Smooth muscle cell (in vitro differentiated cells): Measurements from ENCODE around the gene CA5B. TPM values are rescaled to one million over a fixed set of nuclear protein-coding genes. Genes with fewer than 3 reads are reported as not detected.
"Not testable (repeated sequence)": the region's sequence is repeated elsewhere in the genome, so short reads cannot be mapped to it uniquely, and the experiment has no call there.

Experiments used
- DNase-seq: peaks from one replicate; lab custom pipeline; 2025; ENCODE audit not compliant: unreplicated experiment; lab: John Stamatoyannopoulos, UW
- H2AFZ ChIP-seq: fragments of 200-600 bp; sonication (generic); 2 replicates; pipeline ENCODE4 v1.6.0; 2016; ENCODE audit warnings: antibody characterized with exemption, low read depth, mild to moderate bottlenecking
- H3F3A ChIP-seq: fragments of 200-600 bp; sonication (generic); 2 replicates; pipeline ENCODE4 v1.6.0; 2017; ENCODE audit warnings: antibody characterized with exemption, low read depth
- H3K27ac ChIP-seq: fragments of 200-600 bp; sonication (generic); 2 replicates; pipeline ENCODE4 v1.5.1; 2016; ENCODE audit warnings: low read depth, mild to moderate bottlenecking
- H3K27me3 ChIP-seq: fragments of 200-600 bp; sonication (generic); 2 replicates; pipeline ENCODE4 v1.6.1; 2016; ENCODE audit warnings: low read depth, mild to moderate bottlenecking
- H3K36me3 ChIP-seq: fragments of 200-600 bp; sonication (generic); 2 replicates; pipeline ENCODE4 v1.5.1; 2016; ENCODE audit warnings: low read depth
- H3K4me1 ChIP-seq: fragments of 200-600 bp; sonication (generic); 2 replicates; pipeline ENCODE4 v1.5.1; 2016; ENCODE audit warnings: low read depth
- H3K4me2 ChIP-seq: fragments of 200-600 bp; sonication (generic); 2 replicates; pipeline ENCODE4 v1.6.0; 2016; ENCODE audit warnings: mild to moderate bottlenecking
- H3K4me3 ChIP-seq: fragments of 200-600 bp; sonication (generic); 2 replicates; pipeline ENCODE4 v1.5.1; 2016; ENCODE audit warnings: mild to moderate bottlenecking
- H3K79me2 ChIP-seq: fragments of 200-600 bp; sonication (generic); 2 replicates; pipeline ENCODE4 v1.6.0; 2016; ENCODE audit warnings: low read depth, mild to moderate bottlenecking
- H3K9ac ChIP-seq: fragments of 200-600 bp; sonication (generic); 2 replicates; pipeline ENCODE4 v1.6.0; 2016; ENCODE audit warnings: low read depth
- H3K9me3 ChIP-seq: fragments of 200-600 bp; sonication (generic); replicated peaks from 2 replicates; pipeline ENCODE4 v1.5.1; 2016; ENCODE audit warnings: low read depth
- H4K20me1 ChIP-seq: fragments of 200-600 bp; sonication (generic); 2 replicates; pipeline ENCODE4 v1.6.0; 2016; ENCODE audit warnings: low read depth
- WGBS: methylation state at CpG from one replicate; pipeline ENCODE4 v1.1.7; 2016; ENCODE audit warnings: low lambda C conversion rate; 5-methylcytosine and 5-hydroxymethylcytosine counted together
- polyA plus RNA-seq: library from polyadenylated mRNA; unstranded; fragments of >200 nt; fragmentation: Nextera tagmentation; extraction: Ambion mirVana; gene quantifications from 2 replicates; pipeline ENCODE4 v1.2.1, GENCODE V29; 2016
- total RNA-seq: library from RNA; depleted of rRNA; stranded (reverse); fragments of >200 nt; gene quantifications from 2 replicates; pipeline ENCODE4 v1.2.3, GENCODE V29; 2014
- TF ChIP-seq, protein P1 (sequence below): fragments of 200-600 bp; sonication (generic); IDR thresholded peaks from 2 replicates; pipeline ENCODE4 v1.5.1; 2017; ENCODE audit warnings: borderline replicate concordance, mild to moderate bottlenecking, antibody characterized with exemption; ENCODE audit not compliant: insufficient read depth, poor library complexity, severe bottlenecking

The CA5B gene
- total and polyA plus RNA-seq, 2 experiments from 2014 or later: 10.1 to 10.3 TPM

DNA sequence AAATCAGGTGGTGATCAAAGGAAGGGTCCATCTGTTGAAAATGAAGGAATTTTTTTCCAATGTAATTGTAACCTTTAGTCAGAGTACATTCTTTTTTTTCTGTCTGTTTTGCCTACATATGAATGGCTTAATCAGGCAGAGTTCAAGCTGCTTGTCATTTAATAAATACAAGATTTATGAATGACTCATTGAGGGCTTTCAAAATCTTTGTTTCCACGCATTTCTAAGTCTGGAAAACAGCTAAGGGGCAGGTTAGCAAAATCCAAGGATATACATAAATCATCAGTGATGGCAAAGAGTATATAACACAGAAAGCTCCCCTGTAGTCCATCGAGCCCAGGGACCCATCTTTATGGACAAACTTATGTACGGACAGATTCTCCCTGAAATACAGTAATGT is 1.8 kb downstream of the CA5B start:
- no peaks in the 10 kb centered on the region for H4K20me1 ChIP-seq
- no peaks in the 10 kb centered on the region for H3K36me3 ChIP-seq
- DNase-seq: no peak
- H3K27ac ChIP-seq: no peak overlapping the region
- no peak overlapping the region for H3K9ac ChIP-seq
- TF ChIP-seq, protein P1, sequence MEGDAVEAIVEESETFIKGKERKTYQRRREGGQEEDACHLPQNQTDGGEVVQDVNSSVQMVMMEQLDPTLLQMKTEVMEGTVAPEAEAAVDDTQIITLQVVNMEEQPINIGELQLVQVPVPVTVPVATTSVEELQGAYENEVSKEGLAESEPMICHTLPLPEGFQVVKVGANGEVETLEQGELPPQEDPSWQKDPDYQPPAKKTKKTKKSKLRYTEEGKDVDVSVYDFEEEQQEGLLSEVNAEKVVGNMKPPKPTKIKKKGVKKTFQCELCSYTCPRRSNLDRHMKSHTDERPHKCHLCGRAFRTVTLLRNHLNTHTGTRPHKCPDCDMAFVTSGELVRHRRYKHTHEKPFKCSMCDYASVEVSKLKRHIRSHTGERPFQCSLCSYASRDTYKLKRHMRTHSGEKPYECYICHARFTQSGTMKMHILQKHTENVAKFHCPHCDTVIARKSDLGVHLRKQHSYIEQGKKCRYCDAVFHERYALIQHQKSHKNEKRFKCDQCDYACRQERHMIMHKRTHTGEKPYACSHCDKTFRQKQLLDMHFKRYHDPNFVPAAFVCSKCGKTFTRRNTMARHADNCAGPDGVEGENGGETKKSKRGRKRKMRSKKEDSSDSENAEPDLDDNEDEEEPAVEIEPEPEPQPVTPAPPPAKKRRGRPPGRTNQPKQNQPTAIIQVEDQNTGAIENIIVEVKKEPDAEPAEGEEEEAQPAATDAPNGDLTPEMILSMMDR: no peak
- H2AFZ ChIP-seq: no peak overlapping the region
- no peaks in the 10 kb centered on the region for H3K4me1 ChIP-seq
- H3K79me2 ChIP-seq: peaks cover 7% of the 10 kb centered on the region
- H3K4me2 ChIP-seq: no peak overlapping the region
- WGBS: 75% methylated on average over 3 of the region's 3 CpGs
- H3K27me3 ChIP-seq: no peaks in the 10 kb centered on the region
- no peak overlapping the region for H3K4me3 ChIP-seq
- H3F3A ChIP-seq: no peaks in the 10 kb centered on the region
- H3K9me3 ChIP-seq: no peaks in the 10 kb centered on the region

DNA sequence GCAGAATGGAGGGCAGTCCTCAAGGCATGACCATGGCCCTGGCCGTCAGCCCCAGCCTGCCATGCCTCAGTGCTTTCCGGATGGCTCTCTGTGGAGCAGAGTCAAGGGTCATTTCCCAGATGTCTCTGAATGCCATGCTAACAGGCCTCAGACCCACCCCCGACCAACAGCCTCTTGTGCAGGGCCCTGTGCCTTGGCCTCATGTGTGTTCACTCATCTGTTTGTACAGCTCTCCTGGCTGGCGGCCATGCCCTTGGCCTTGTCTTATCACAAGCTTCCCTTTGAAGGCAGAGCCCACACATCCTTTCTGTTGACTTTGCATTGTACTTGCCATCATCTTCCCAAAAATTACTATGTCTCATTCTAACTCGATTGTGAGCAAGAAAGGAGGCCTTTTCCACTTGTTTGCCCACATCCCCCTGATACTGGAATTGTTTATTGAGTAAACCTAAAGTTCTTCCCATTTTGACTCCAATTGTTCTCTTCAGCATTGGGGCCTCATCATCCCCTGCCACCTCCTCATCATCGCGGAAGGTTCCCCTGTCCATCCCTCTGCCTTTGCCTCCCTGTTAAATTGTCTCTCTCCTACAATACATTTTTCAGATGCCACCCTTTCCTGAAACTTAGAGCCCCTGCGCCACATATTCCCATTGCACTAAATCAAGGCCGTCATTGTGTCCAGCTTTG is 6.3 kb downstream of the CA5B start:
- TF ChIP-seq, protein P1: no peak
- DNase-seq: no peak
- no peaks in the 10 kb centered on the region for H3K36me3 ChIP-seq
- no peak overlapping the region for H3K4me2 ChIP-seq
- WGBS: 89% methylated on average over 9 of the region's 9 CpGs
- H3K27ac ChIP-seq: no peak overlapping the region
- H3K4me3 ChIP-seq: no peak overlapping the region
- no peaks in the 10 kb centered on the region for H4K20me1 ChIP-seq
- no peaks in the 10 kb centered on the region for H3K27me3 ChIP-seq
- H3K4me1 ChIP-seq: peaks cover 13% of the 10 kb centered on the region
- H3K9me3 ChIP-seq: no peaks in the 10 kb centered on the region
- peaks cover 7% of the 10 kb centered on the region for H3K79me2 ChIP-seq
- H3K9ac ChIP-seq: no peak overlapping the region
- H2AFZ ChIP-seq: no peak overlapping the region
- peaks cover 6% of the 10 kb centered on the region for H3F3A ChIP-seq

DNA sequence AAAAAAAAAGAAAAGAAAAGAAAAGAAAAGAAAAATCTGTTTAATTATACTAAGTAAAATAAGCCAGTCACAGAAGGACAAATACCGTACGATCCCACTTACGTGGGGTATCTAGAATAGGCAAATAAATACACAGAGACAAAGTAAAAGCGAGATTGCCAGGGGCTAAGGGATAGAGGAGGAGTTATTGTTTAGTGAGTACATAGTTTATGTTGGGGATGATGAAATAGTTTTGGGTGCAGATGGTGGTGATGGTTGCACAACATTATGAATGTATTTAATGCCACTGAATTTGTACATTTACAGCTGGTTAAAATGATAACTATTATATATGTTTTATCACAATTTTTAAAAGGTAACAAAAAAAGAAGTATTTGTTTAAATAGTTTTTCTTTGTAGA is 7.1 kb downstream of the CA5B start:
- H3K36me3 ChIP-seq: no peaks in the 10 kb centered on the region
- H3K79me2 ChIP-seq: peaks cover 6% of the 10 kb centered on the region
- no peak overlapping the region for H3K9ac ChIP-seq
- H3K4me3 ChIP-seq: no peak overlapping the region
- H3F3A ChIP-seq: peaks cover 14% of the 10 kb centered on the region
- 57% methylated on average over 4 of the region's 4 CpGs for WGBS
- H3K4me2 ChIP-seq: peak overlapping the region; percentile 10
- H2AFZ ChIP-seq: no peak overlapping the region
- H4K20me1 ChIP-seq: no peaks in the 10 kb centered on the region
- H3K4me1 ChIP-seq: peaks cover 21% of the 10 kb centered on the region
- H3K27ac ChIP-seq: peak overlapping the region; percentile 26
- DNase-seq: no peak
- TF ChIP-seq, protein P1: no peak
- no peaks in the 10 kb centered on the region for H3K9me3 ChIP-seq
- H3K27me3 ChIP-seq: no peaks in the 10 kb centered on the region

DNA sequence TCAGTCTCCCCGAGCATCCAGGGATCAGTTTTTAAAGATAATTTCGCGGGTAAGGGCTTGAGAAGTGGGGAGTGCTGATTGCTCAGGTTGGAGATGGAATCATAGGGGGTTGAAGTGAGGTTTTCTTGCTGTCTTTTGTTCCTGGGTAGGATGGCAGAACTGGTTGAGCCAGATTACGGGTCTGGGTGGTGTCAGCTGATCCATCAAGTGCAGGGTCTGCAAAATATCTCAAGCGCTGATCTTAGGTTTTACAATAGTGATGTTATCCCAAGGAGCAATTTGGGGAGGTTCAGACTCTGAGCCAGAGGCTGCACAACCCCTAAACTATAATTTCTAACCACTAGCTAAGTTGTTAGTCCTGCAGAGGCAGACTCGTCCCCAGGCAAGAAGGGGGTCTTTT is 8.6 kb downstream of the CA5B start:
- H3K9ac ChIP-seq, H3K4me3 ChIP-seq, H4K20me1 ChIP-seq, H3K79me2 ChIP-seq, H3K27ac ChIP-seq, H3K4me2 ChIP-seq, H2AFZ ChIP-seq, H3K9me3 ChIP-seq, H3K36me3 ChIP-seq, H3K27me3 ChIP-seq, DNase-seq: not testable (repeated sequence)
- 56% methylated on average over 6 of the region's 6 CpGs for WGBS
- peaks cover 18% of the 10 kb centered on the region for H3F3A ChIP-seq
- H3K4me1 ChIP-seq: peaks cover 24% of the 10 kb centered on the region
